ENCODE results near the gene MAEA.
"Not testable (repeated sequence)": the region's sequence is repeated elsewhere in the genome, so short reads cannot be mapped to it uniquely, and the experiment has no call there.

MAEA gene

GRCh38 chr4:1324443-1325175 is 34.9 kb downstream of the MAEA start:
- DNase-seq = not testable (repeated sequence)

- DNase-seq = no peak
These were observed 35.4 kb downstream of the MAEA start for GRCh38 chr4:1325176-1325480.

GRCh38 chr4:1325681-1326635 is 36.3 kb downstream of the MAEA start:
- DNase-seq = no peak

GRCh38 chr4:1326751-1327525 is 37.2 kb downstream of the MAEA start:
- no peak for DNase-seq

- DNase-seq = no peak
These were observed 38.0 kb downstream of the MAEA start for GRCh38 chr4:1327526-1328266.

GRCh38 chr4:1328267-1329155 is 38.8 kb downstream of the MAEA start:
- no peak for DNase-seq

- no peak for DNase-seq
These were observed 40.0 kb downstream of the MAEA start for GRCh38 chr4:1329408-1330371.

GRCh38 chr4:1330761-1331590 is 41.3 kb downstream of the MAEA start:
- DNase-seq = no peak

- no peak for DNase-seq
These were observed 42.1 kb downstream of the MAEA start for GRCh38 chr4:1331591-1332353.

- DNase-seq = no peak
These were observed 43.0 kb downstream of the MAEA start for GRCh38 chr4:1332686-1333085.

GRCh38 chr4:1333256-1333655 is 43.6 kb downstream of the MAEA start:
- no peak for DNase-seq

- not testable (repeated sequence) for DNase-seq
These were observed 44.3 kb downstream of the MAEA start for GRCh38 chr4:1333851-1334578.

GRCh38 chr4:1334579-1334895 is 44.8 kb downstream of the MAEA start:
- no peak for DNase-seq

GRCh38 chr4:1335193-1335883 is 45.6 kb downstream of the MAEA start:
- not testable (repeated sequence) for DNase-seq

- DNase-seq = no peak
These were observed 46.4 kb downstream of the MAEA start for GRCh38 chr4:1336088-1336491.

GRCh38 chr4:1337376-1337831 is 47.7 kb downstream of the MAEA start:
- no peak for DNase-seq
